ENCODE results near the gene TP53.
A peak's percentile ranks its signal among the peaks of the same experiment; 100 is the strongest.

The TP53 gene

DNA sequence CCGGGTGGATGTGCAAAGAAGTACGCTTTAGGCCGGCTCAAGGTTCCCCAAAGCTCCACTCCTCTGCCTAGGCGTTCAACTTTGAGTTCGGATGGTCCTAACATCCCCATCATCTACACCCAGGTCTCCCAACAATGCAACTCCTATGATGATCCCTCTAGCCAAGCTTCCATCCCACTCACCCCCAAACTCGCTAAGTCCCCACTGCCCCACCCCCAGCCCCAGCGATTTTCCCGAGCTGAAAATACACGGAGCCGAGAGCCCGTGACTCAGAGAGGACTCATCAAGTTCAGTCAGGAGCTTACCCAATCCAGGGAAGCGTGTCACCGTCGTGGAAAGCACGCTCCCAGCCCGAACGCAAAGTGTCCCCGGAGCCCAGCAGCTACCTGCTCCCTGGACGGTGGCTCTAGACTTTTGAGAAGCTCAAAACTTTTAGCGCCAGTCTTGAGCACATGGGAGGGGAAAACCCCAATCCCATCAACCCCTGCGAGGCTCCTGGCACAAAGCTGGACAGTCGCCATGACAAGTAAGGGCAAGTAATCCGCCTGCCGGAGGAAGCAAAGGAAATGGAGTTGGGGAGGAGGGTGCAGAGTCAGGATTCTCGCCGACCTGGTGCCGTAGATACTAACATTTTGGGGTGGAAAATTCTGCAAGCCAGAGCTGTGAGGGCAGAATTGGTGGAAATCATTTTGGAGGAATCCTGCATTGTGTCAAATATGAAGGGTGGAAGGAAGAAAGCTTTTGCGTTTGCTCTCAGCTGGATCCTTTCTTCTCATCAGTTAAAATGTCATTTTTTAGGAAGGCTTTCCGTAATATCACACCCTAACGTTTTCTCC is at the start of gene TP53:
Gene TP53, minus strand, starts transcription at position 419 of the 836 bp plus-strand sequence. CDS start 10,896 bp downstream, outside the sequence.
- peak; percentile 27 to 63 for DNase-seq

GRCh38 chr17:7732981-7733539 is 45.8 kb upstream of the TP53 start:
- DNase-seq = no peak

- DNase-seq = no peak
Observed at GRCh38 chr17:7729816-7730215, 42.5 kb upstream of the TP53 start.

DNA sequence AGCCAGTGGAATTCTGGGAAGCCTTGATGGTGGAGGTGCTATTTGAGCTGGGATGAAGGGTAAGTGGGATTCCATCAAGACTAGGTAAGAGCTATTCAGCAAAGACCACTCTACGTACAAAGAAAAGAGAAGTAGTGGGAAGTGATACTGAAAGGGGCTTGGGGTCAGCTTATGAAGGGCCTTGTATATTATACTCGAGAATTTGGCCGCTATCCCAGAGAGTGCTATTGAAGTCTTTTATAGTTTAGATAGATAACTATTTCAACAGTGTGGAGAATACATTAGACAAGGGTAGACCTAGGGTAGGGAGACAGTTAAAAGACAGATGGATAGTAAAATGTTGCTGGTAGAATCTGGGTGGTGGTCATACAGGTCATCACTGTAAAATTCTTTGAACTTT is 40.6 kb upstream of the TP53 start:
- DNase-seq = no peak

DNA sequence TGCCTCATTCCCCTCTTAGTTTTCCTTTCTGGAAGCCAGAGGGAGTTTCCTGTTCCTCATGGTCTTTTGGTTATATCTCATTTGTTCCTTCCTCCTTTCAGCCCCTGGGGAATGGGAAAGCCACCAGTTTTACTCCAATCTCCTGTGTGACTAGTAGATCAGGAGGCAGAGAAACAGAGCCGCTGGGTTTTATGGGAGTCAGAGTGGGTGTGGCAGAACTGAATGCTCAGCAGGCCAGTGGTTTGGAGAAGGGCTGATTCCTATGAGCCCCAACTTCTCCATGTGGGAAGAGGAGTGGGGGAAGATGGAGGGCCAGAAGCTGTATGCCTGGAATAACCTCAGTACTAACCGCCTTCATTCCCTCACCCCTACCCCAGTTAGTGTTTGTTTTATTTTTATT is 34.3 kb upstream of the TP53 start:
- DNase-seq = no peak

- DNase-seq = no peak
Observed at GRCh38 chr17:7720125-7720524, 32.8 kb upstream of the TP53 start.

DNA sequence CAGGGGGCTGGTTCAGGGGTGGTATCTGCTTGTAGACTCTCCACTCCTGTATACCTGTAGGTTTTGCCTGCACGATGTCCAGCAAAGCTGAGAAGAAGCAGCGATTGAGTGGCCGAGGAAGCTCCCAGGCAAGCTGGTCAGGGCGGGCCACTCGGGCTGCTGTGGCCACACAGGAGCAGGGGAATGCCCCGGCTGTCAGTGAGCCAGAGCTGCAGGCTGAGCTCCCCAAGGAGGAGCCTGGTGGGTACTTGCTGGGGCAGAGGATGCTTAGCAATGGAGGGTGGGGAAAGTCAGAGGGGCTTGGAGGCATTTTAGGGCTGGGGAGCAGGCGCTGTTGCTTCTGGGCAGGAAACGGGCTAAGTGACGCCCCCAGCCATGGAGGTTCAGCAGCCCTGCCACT is 32.4 kb upstream of the TP53 start:
- no peak for DNase-seq

- no peak for DNase-seq
Observed at GRCh38 chr17:7717756-7718350, 30.6 kb upstream of the TP53 start.

DNA sequence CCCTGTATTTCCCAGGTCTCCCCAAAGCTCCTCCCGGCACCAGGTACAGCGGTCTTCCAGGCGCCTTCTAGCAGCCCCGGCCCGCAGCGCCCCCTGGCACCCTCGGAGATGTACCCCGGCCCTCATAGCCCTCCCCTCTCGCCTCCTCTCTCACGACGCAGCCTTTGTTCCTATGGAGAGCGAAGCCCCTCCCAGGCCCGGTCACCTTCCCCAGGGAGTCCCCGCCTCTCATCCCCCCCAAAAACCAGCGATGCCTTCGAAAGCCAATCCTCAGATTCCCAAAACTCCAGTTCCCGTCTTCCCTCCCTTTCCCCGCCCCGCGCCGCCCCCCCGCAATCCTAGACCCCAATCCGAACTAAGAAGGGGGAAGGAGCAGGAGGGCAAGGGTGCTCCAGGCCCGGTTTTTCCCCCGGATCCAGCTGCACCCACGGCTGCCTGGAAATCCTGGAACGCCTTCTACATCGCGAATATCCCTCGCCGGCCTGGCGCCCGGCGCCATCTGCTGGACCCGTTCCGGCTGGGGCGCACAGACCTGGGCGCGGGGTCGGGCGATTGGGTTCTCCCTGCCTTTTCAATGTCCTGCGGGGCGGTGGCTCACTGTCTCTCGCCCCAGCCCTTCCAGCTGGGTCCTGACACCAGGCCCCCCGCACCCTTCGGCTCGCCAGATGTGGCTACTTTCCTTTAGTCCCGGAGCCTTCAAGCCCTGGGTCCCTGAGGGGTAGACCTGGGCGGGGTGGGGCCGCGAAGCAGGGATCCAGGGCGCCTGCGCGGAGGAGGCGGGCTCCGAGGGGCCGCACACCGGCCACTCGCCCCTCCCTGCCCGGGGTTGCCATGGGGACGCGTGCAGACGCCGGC is 29.8 kb upstream of the TP53 start, which contains the start of gene DNAH2:
Gene DNAH2, plus strand, starts transcription at position 844 of the 855 bp plus-strand sequence. CDS start 1,991 bp downstream, outside the sequence.
- DNase-seq = no peak

GRCh38 chr17:7715936-7716886 is 28.9 kb upstream of the TP53 start:
- no peak for DNase-seq

DNA sequence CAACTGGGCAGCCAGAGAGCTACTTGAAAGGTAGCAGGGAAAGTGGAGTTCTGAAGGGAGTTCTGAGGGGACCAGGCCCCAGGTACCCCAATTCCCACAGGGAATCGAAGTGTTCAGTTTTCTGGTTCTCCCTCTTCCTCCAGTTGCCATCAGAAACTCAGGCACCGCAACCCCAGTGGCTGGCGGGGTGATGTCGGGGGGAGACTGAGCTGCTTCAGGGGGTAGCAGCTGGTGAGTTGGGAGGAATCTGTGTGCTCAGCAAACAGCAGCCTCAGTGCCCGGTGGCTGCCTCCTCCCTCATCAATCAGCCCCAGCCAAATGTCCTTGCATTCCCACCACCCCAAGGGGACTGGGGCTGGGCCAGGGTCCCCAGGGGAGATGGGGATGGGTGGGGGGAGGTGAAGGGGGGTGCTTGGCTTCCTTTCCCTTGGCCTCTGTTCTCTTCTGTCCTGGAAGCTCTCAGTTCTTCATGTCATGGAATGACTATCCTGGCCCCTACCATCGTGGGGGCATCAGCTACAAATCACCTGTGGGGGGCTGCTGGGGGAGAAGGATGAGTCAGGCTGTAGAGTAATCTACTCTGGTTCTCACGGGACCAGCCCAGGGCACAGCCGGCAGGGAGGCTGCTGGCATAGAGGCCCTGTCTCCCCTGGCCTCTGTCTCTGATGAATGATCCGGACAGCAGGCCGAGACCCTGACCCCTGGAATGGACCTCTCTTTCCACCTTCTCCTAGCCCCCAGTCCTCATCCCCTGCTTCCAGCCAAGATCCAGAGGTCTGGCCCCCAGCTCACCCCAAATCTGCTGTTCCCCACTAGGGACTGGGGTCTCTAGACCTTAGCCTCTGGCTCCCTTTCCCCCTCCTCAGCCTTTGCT is 27.7 kb upstream of the TP53 start:
- no peak for DNase-seq

- DNase-seq = no peak
Observed at GRCh38 chr17:7713782-7714181, 26.5 kb upstream of the TP53 start.

DNA sequence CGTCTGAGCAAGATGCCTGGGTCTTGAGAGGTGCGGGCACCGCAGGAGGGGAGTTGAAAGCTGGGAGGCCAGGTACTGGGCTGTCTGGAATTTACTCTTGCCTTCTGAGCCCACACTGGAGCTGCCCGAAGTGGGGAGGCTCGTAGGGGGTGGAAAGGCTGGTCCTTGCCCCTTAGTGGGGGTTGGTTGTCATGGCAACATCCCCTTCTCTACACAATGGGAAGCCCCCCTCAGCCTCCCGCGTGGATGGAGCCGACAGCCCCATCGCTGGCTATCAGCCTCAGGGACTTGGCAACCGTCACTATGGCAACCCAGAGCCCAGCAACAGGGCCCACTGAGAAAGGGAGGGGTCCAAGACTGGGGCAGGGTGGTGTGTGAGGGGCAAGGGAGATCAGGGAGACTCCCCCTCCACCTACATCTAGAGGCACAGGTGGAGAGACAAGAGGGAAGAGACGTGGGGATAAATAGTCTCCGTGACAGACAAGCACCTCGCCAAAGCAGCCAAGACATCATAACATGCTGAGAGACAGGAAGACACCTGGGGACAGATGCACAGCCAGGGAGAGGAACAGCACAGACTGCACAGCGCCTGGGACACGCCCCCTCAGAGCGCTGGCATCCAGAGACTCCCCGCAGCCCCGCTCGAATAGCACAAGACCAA is 25.0 kb upstream of the TP53 start:
- DNase-seq = no peak

GRCh38 chr17:7711051-7711755 is 23.9 kb upstream of the TP53 start:
- DNase-seq = no peak

DNA sequence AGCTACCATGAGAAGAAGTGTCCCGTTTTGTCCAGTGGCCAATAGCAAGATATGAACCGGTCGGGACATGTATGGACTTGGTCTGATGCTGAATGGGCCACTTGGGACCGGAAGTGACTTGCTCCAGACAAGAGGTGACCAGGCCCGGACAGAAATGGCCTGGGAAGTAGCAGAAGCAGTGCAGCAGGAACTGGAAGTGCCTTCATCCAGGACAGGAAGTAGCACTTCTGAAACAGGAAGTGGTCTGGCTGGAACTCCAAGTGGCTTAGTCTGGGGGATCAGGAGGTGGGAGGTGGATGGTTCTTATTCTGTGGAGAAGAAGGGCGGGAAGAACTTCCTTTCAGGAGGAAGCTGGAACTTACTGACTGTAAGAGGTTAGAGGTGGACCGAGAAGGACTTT is 23.0 kb upstream of the TP53 start:
- DNase-seq = no peak

- DNase-seq = no peak
Observed at GRCh38 chr17:7709031-7709430, 21.7 kb upstream of the TP53 start.

DNA sequence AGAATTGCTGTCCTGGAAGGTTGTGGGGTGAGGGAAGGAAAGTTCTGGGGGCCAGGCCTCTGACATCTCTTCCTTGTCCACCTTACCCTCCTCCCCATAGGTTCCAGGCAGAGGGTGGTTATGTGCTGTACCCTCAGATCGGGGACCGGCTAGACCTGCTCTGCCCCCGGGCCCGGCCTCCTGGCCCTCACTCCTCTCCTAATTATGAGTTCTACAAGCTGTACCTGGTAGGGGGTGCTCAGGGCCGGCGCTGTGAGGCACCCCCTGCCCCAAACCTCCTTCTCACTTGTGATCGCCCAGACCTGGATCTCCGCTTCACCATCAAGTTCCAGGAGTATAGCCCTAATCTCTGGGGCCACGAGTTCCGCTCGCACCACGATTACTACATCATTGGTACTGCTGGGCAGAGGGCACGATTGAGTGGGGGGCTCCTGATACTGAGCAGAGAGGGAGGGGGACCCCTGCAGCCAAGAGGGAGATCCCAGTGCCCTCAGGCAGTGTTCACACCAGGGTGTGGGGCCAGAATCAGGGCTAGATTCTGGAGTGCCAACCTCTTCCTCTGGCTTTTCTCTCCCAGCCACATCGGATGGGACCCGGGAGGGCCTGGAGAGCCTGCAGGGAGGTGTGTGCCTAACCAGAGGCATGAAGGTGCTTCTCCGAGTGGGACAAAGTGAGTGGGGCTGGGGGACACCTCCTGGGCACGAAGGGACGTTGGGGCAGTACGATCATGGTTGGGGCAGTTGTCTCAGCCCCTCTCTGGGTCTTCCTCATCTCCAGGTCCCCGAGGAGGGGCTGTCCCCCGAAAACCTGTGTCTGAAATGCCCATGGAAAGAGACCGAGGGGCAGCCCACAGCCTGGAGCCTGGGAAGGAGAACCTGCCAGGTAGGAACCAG is 20.8 kb upstream of the TP53 start:
- DNase-seq = no peak

DNA sequence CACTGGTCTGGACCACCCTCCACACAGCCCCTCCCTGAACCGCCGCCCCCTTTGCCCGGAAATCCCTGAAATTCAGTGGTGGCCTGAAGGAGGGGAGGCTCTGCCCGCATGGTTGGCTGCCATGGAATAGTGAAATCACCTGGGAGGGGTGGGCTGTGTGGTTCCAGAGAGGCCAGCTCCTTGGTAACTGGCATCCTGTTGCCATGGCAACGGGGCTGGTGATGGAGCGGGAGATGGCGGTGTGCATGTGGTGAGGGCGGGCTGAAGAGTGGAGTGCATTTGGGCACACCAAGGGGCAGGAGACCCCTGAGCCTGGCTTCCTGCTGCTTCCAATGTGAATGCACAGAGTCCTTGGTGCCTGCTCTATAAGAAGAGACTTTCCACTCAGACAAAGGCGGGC is 20.2 kb upstream of the TP53 start:
- DNase-seq = no peak

Measured in cerebellar nuclear complex (tissue), 1 donor.